ENCODE results near the gene DUOX2.
"Not testable (repeated sequence)": the region's sequence is repeated elsewhere in the genome, so short reads cannot be mapped to it uniquely, and the experiment has no call there.

- not testable (repeated sequence) for TF ChIP-seq HMG20B (CRISPR knock-in tag; conservative IDR thresholded peaks at IDR 0.05); POLR2AphosphoS5 (IDR thresholded peaks at IDR 0.05; ENCODE audit: low read depth, low read length); ZNF605 (CRISPR knock-in tag; IDR thresholded peaks at IDR 0.05); ZNF274 (CRISPR knock-in tag; IDR thresholded peaks at IDR 0.05); RFX1 (IDR thresholded peaks at IDR 0.05); CCAR2 (optimal IDR thresholded peaks at IDR 0.05; ENCODE audit: low read depth, low read length); ZNF766 (CRISPR knock-in tag; IDR thresholded peaks at IDR 0.05; ENCODE audit: borderline replicate concordance); ZSCAN30 (CRISPR knock-in tag; IDR thresholded peaks at IDR 0.05); MED8 (CRISPR knock-in tag; IDR thresholded peaks at IDR 0.05; ENCODE audit: insufficient replicate concordance)
- TF ChIP-seq, protein P1, sequence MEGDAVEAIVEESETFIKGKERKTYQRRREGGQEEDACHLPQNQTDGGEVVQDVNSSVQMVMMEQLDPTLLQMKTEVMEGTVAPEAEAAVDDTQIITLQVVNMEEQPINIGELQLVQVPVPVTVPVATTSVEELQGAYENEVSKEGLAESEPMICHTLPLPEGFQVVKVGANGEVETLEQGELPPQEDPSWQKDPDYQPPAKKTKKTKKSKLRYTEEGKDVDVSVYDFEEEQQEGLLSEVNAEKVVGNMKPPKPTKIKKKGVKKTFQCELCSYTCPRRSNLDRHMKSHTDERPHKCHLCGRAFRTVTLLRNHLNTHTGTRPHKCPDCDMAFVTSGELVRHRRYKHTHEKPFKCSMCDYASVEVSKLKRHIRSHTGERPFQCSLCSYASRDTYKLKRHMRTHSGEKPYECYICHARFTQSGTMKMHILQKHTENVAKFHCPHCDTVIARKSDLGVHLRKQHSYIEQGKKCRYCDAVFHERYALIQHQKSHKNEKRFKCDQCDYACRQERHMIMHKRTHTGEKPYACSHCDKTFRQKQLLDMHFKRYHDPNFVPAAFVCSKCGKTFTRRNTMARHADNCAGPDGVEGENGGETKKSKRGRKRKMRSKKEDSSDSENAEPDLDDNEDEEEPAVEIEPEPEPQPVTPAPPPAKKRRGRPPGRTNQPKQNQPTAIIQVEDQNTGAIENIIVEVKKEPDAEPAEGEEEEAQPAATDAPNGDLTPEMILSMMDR (CRISPR knock-in tag; IDR thresholded peaks at IDR 0.05), result not testable (repeated sequence)
Observed at GRCh38 chr15:45052676-45053075, 61.3 kb downstream of the DUOX2 start.
